ENCODE data around the gene CTTN. TPM values are rescaled to one million over a fixed set of nuclear protein-coding genes. Genes with fewer than 3 reads are reported as not detected.
"Not testable (repeated sequence)": the region's sequence is repeated elsewhere in the genome, so short reads cannot be mapped to it uniquely, and the experiment has no call there.

CTTN gene
- total and polyA plus RNA-seq, 10 of the 15 experiments (the other 5 are each of a cell fraction or from before 2014, with no cell fraction given), result 1.1 to 37.8 (median 11.8) TPM

DNA sequence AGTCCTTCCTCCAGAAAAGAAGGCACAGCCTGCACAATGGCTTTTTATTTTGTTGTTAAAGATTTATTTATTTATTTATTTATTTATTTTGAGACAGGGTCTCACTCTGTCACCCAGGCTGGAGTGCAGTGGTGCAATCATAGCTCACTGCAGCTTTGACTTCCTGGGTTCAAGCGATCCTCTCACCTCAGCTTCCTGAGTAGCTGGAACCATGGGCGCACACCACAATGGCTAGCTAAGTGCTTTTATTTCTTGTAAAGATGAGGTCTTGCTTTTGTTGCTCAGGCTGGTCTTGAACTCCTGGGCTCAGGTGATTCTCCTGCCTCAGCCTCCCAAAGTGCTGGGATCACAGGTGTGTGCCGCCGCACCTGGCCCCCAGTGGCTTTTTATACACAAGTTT, 10.0 kb downstream of the CTTN start:
- ChIA-PET CTCF (interaction anchor here (1.2 kb wide), 1 partner anchor 9 kb away, joined by 3 read pairs; no protein-coding TSS in a partner anchor), POLR2A (interaction anchor here (0.8 kb wide), 1 partner anchor 9 kb away, joined by 3 read pairs; no protein-coding TSS in a partner anchor)
- 97% methylated on average over 4 of the region's 4 CpGs for WGBS (ENCODE audit: insufficient coverage, insufficient replicate concordance, low lambda C conversion rate, missing lambda C conversion rate)
- H3K27ac ChIP-seq (ENCODE audit: control insufficient read depth, insufficient read depth); intact Hi-C loops (cut with micrococcal nuclease; ENCODE audit: unreplicated experiment); H3K27me3 ChIP-seq (replicated peaks in 1 of 2; ENCODE audit: control insufficient read depth in 2 of 2, insufficient read depth in 2 of 2, low read length in 1 of 2); SMC1A ChIA-PET (ENCODE audit: uncharacterized antibody, unreplicated experiment); H3K4me1 ChIP-seq (ENCODE audit: control insufficient read depth, insufficient read depth, low read length); H3K36me3 ChIP-seq (ENCODE audit: control insufficient read depth in 2 of 2, insufficient read depth in 2 of 2, low read length in 1 of 2); H3K4me3 ChIP-seq; H3K9ac ChIP-seq (ENCODE audit: control insufficient read depth, insufficient read depth, low read length); in situ Hi-C loops (cut with MboI); H2AFZ ChIP-seq (ENCODE audit: control insufficient read depth, low read depth, low read length); H4K20me1 ChIP-seq (ENCODE audit: control insufficient read depth, insufficient read depth); RAD21 ChIA-PET (ENCODE audit: unreplicated experiment); H3K9me3 ChIP-seq (replicated peaks; ENCODE audit: control insufficient read depth, insufficient read depth, low read length); BruUV-seq (replicated peaks); ATAC-seq; H3K4me2 ChIP-seq (ENCODE audit: control insufficient read depth, insufficient read depth); DNase-seq (ENCODE audit: low read depth, low spot score); H3K79me2 ChIP-seq (ENCODE audit: control insufficient read depth, insufficient read depth, low read length); FAIRE-seq: not testable (repeated sequence)

DNA sequence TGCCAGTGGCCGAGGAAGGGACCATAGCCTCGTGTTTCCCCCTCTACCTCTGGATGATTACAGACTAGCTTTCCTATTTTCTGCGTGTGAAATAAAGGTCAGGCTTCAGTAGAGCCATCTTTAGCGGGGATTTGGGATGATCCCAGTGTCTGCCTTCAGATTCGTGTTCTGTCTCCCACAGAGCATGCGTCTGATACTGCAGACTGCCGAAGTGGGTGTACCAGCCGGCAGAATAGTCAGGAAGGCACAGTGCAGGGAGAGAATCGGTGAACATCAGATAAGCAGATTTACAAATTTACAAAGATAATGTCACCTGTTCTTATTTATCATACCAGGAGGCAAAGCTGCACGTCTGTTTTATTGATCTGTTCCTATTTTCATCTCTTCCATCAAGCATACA, 11.1 kb downstream of the CTTN start:
- ATAC-seq (no peak), FAIRE-seq (no peak), DNase-seq (ENCODE audit: low read depth, low spot score) (no peak)
- no peak overlapping the region for H2AFZ ChIP-seq (ENCODE audit: control insufficient read depth, low read depth, low read length)
- ChIA-PET CTCF (no interaction called here), POLR2A (no interaction called here), RAD21 (ENCODE audit: unreplicated experiment) (no interaction called here), SMC1A (ENCODE audit: uncharacterized antibody, unreplicated experiment) (no interaction called here)
- H3K36me3 ChIP-seq (ENCODE audit: control insufficient read depth in 2 of 2, insufficient read depth in 2 of 2, low read length in 1 of 2), result no peaks in the 10 kb centered on the region
- no peaks in the 10 kb centered on the region; a peak in 1 of 4 replicates for H3K27me3 ChIP-seq (replicated peaks in 1 of 2; ENCODE audit: control insufficient read depth in 2 of 2, insufficient read depth in 2 of 2, low read length in 1 of 2)
- no peak overlapping the region for H3K27ac ChIP-seq (ENCODE audit: control insufficient read depth, insufficient read depth)
- H3K9ac ChIP-seq (ENCODE audit: control insufficient read depth, insufficient read depth, low read length), result no peak overlapping the region
- intact Hi-C loops (cut with micrococcal nuclease; ENCODE audit: unreplicated experiment) (no loop called here), in situ Hi-C loops (cut with MboI) (no loop called here)
- no peaks in the 10 kb centered on the region for H4K20me1 ChIP-seq (ENCODE audit: control insufficient read depth, insufficient read depth)
- no peaks in the 10 kb centered on the region for H3K9me3 ChIP-seq (replicated peaks; ENCODE audit: control insufficient read depth, insufficient read depth, low read length)
- H3K4me1 ChIP-seq (ENCODE audit: control insufficient read depth, insufficient read depth, low read length), result no peaks in the 10 kb centered on the region
- H3K4me2 ChIP-seq (ENCODE audit: control insufficient read depth, insufficient read depth), result no peak overlapping the region
- no peaks in the 10 kb centered on the region for H3K79me2 ChIP-seq (ENCODE audit: control insufficient read depth, insufficient read depth, low read length)
- BruUV-seq (replicated peaks), result no TSS peak
- H3K4me3 ChIP-seq, result no peak overlapping the region
- 44% methylated on average over 10 of the region's 10 CpGs for WGBS (ENCODE audit: insufficient coverage, insufficient replicate concordance, low lambda C conversion rate, missing lambda C conversion rate)
- TF ChIP-seq YBX1 (IDR thresholded peaks at IDR 0.05) (no peak), CBFB (IDR thresholded peaks at IDR 0.05; ENCODE audit: low read depth) (no peak), TCF12 (IDR thresholded peaks at IDR 0.05; ENCODE audit: low read depth, low read length) (no peak)
